Lung (tissue), 12 donors: ENCODE results near the gene PPIL1. TPM values are rescaled to one million over a fixed set of nuclear protein-coding genes. Genes with fewer than 3 reads are reported as not detected.

Source experiments
- ATAC-seq: fragments of 200-7000 bp; cut with Tn5 transposase; one replicate; pipeline ENCODE4 v1.9.1; 2020; ENCODE audit warnings: moderate number of reproducible peaks; ENCODE audit not compliant: insufficient read depth, low FRiP score
- DNase-seq, 3 donors: peaks; one replicate each; pipeline ENCODE4 v3.0.0-alpha.2; 2013 to 2017
- H3K27ac ChIP-seq, 2 donors: one replicate each; pipeline ENCODE4 v1.5.1; 2013; ENCODE audit warnings: mild to moderate bottlenecking in 2 of 2, moderate library complexity in 2 of 2, control low read depth in 1 of 2, inconsistent platforms in 1 of 2, low read depth in 1 of 2, low read length in 1 of 2
- H3K27me3 ChIP-seq, 3 donors: one replicate each; pipeline ENCODE4 v1.5.1; 2013; ENCODE audit warnings: low read length in 2 of 3; ENCODE audit not compliant: control insufficient read depth in 3 of 3, insufficient read depth in 3 of 3
- H3K36me3 ChIP-seq, 4 donors: one replicate each; pipeline ENCODE4 v1.5.1; 2013; ENCODE audit warnings: low read length in 4 of 4, mild to moderate bottlenecking in 1 of 4, moderate library complexity in 1 of 4; ENCODE audit not compliant: control insufficient read depth in 4 of 4, insufficient read depth in 4 of 4
- H3K4me1 ChIP-seq, 5 donors: one replicate each; pipeline ENCODE4 v1.5.1; 2013; ENCODE audit warnings: low read length in 5 of 5, mild to moderate bottlenecking in 2 of 5, moderate library complexity in 1 of 5; ENCODE audit not compliant: control insufficient read depth in 5 of 5, insufficient read depth in 5 of 5
- H3K4me3 ChIP-seq: one replicate; pipeline ENCODE4 v1.5.1; 2013; ENCODE audit warnings: mild to moderate bottlenecking, control low read depth, moderate library complexity
- H3K9ac ChIP-seq, 2 donors: one replicate each; pipeline ENCODE4 v1.5.1; 2013; ENCODE audit warnings: low read length in 2 of 2, control low read depth in 1 of 2; ENCODE audit not compliant: insufficient read depth in 1 of 2
- H3K9me3 ChIP-seq, 4 donors: one replicate each; pipeline ENCODE4 v1.5.1; 2013; ENCODE audit warnings: low read length in 3 of 4, mild to moderate bottlenecking in 1 of 4, moderate library complexity in 1 of 4; ENCODE audit not compliant: control insufficient read depth in 4 of 4, insufficient read depth in 3 of 4
- WGBS, 2 donors: extraction: QIAGEN DNeasy Blood & Tissue Kit; methylation state at CpG; one replicate each; pipeline ENCODE4 v1.1.7; 2013; 5-methylcytosine and 5-hydroxymethylcytosine counted together
- polyA plus RNA-seq, 2 donors: library from polyadenylated mRNA; stranded (reverse); fragments of 200-250 nt; gene quantifications; one replicate each; pipeline ENCODE4 v1.2.1, GENCODE V29; 2013
- total RNA-seq, 2 donors: library from RNA; depleted of rRNA in 1 of 2; stranded (reverse); fragments of >200 nt in 1 of 2; gene quantifications; one replicate each; pipeline ENCODE4 v1.2.1, GENCODE V29; 2014 to 2021
- TF ChIP-seq, protein P1 (sequence below): IDR thresholded peaks from 2 replicates; pipeline ENCODE4 v1.5.1; 2012; ENCODE audit warnings: mild to moderate bottlenecking; ENCODE audit errors: control extremely low read depth, extremely low read depth
- donor health status: control.
- donor health status: control.
- donor health status: Bipolar disorder and iron deficiency.
- donor health status: healthy.
- donor health status: DM: yes; HTN: yes; CAD: no.

The PPIL1 gene
- total and polyA plus RNA-seq, 4 donors: 12.3 to 30.2 (median 20.1) TPM

DNA sequence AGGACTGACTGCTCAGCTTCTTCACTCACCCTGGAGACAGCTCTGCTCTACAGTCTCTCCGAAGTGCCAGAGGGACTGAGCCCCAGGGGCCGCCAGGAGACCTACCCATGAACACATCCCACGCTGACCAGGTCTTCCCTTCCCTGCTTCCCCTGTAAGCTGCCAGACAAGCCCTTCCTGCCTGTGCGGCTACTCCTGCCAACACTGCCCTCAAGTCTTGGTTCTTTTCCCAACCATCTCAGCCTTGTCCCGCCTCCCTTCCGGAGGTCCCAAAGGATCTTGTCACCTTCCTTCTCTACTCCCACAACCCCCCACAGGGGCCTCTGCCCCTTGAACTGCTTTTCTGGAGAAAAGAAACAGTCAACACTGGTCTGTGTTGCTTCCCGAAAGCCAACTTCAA, 50.4 kb downstream of the PPIL1 start:
- peak in 1 of 3 donors; percentile 33 for DNase-seq
- no peak for ATAC-seq
- 68 to 69% methylated on average over 7 of the region's 7 CpGs for WGBS, 2 donors
- no peak overlapping the region for H3K4me3 ChIP-seq
- no peaks in the 10 kb centered on the region for H3K9me3 ChIP-seq
- peak overlapping the region in 1 of 2 donors; percentile 43 for H3K27ac ChIP-seq
- H3K9ac ChIP-seq: no peak overlapping the region
- H3K36me3 ChIP-seq: no peaks in the 10 kb centered on the region
- TF ChIP-seq, protein P1, sequence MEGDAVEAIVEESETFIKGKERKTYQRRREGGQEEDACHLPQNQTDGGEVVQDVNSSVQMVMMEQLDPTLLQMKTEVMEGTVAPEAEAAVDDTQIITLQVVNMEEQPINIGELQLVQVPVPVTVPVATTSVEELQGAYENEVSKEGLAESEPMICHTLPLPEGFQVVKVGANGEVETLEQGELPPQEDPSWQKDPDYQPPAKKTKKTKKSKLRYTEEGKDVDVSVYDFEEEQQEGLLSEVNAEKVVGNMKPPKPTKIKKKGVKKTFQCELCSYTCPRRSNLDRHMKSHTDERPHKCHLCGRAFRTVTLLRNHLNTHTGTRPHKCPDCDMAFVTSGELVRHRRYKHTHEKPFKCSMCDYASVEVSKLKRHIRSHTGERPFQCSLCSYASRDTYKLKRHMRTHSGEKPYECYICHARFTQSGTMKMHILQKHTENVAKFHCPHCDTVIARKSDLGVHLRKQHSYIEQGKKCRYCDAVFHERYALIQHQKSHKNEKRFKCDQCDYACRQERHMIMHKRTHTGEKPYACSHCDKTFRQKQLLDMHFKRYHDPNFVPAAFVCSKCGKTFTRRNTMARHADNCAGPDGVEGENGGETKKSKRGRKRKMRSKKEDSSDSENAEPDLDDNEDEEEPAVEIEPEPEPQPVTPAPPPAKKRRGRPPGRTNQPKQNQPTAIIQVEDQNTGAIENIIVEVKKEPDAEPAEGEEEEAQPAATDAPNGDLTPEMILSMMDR: no peak
- peaks cover 2 to 16% (median 14%) of the 10 kb centered on the region in 5 donors for H3K4me1 ChIP-seq
- no peaks in the 10 kb centered on the region for H3K27me3 ChIP-seq

DNA sequence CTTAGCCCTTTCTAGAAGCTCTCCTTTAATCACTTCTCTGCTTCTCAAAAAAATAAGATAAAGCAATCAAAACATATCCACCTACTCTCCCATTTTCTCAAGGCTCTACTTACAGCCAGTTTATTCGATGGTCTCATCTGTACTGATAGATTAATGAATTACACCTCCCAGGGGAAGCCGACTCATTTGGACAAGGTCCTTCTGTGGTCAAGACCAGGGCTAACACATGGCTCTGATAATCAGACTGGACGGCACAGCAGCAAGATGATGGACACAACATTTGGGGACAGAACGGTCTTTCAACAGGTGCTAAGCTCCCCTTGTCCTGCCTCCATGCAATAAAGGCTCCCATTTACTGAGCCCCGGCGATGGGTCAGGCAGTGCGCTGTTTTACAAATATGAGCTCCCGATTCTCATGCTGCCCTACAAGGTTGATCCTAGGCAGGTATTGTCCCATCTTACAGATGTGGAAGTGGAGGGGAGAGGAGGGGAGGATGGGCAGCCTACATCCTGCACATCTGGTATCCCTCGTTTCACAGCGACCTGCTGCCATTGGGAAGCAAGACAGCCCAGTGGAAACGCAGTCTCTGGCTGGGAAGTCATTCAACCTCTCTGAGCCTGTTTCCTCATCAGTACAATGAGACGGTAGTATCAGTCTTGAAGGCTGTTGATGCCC, 51.0 kb downstream of the PPIL1 start:
- WGBS, 2 donors: 90% methylated on average over 12 of the region's 12 CpGs
- Histone ChIP-seq H3K36me3 (no peaks in the 10 kb centered on the region), H3K4me3 (no peak overlapping the region), H3K27me3 (no peaks in the 10 kb centered on the region), H3K4me1 (peaks cover 2 to 16% (median 14%) of the 10 kb centered on the region in 5 donors), H3K9ac (no peak overlapping the region), H3K9me3 (no peaks in the 10 kb centered on the region), H3K27ac (peak overlapping the region in 1 of 2 donors; percentile 43)
- DNase-seq: no peak
- ATAC-seq: no peak
- TF ChIP-seq, protein P1: no peak

DNA sequence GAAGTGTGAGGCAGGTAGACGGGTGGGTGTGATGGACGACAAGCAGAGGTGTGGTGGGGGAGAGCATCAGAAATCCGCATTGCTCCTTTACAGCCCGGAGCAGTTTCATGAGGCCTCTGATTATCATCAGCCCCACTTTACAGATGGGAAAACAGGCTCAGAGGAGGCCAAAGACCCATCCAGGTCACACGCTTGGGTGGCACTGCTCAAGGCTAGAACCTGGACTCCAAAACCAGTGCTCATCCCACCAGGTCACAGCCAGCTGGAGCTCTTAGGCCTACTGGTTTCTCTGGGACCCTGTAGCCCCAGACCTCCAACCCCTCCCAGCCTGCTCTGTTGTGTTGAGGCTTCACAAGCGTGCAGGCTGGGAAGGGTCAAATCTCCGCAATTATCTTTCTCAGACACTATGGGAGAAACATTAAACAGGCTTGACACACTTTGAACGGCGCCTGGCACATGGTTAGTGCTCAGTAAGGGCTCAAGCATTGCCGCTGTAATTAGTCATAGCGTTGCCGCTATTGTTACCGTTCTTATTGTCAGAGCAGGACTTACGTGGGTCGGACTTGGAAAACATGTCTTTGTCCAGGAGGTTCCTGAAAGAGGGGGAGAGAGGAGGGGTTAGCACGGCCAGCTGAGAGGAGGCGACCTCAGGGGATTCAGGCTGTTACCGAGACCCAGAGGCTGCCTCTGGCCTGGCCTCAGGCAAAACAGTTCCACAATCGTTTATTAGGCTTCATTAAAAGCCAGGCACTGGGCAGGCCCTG, 51.9 kb downstream of the PPIL1 start:
- no peak for ATAC-seq
- H3K27ac ChIP-seq: peak overlapping the region in 1 of 2 donors; percentile 61

More for the DNA sequence above, 51.9 kb downstream of the PPIL1 start:
- TF ChIP-seq, protein P1: no peak
- Histone ChIP-seq H3K36me3 (no peaks in the 10 kb centered on the region), H3K27me3 (no peaks in the 10 kb centered on the region), H3K4me3 (no peak overlapping the region), H3K9ac (no peak overlapping the region), H3K9me3 (no peaks in the 10 kb centered on the region), H3K4me1 (peaks cover 2 to 15% (median 11%) of the 10 kb centered on the region in 5 donors)
- peak in 1 of 3 donors; percentile 54 for DNase-seq
- WGBS, 2 donors: 76 to 86% methylated on average over 19 of the region's 19 CpGs
